IMR-90 (cell line): ENCODE data around the gene PCDH12. TPM values are rescaled to one million over a fixed set of nuclear protein-coding genes. Genes with fewer than 3 reads are reported as not detected.

Experiments
- ATAC-seq: fragments of 200-7000 bp; cut with Tn5 transposase; 2 replicates; pipeline ENCODE4 v1.9.1; 2020; ENCODE audit warnings: low read depth, mild to moderate bottlenecking, moderate library complexity
- BruUV-seq: library from RNA; stranded (reverse); fragments of 400-500 nt; replicated peaks from 2 replicates; lab custom pipeline; 2021; lab: Mats Ljungman, UMichigan
- CTCF ChIA-PET: fragments of 300-600 bp; formaldehyde crosslinking; extraction: SDS; loops from one replicate; lab custom pipeline; 2021; ENCODE audit warnings: antibody characterized with exemption; lab: Yijun Ruan, JAX
- POLR2A ChIA-PET: fragments of 300-600 bp; sonication (Branson Sonifier 250); formaldehyde crosslinking; loops from one replicate; lab custom pipeline; 2022; ENCODE audit warnings: antibody characterized with exemption; ENCODE audit not compliant: unreplicated experiment; lab: Charles Lee
- DNase-seq: peaks from one replicate; pipeline ENCODE4 v3.0.0; 2013
- H2AFZ ChIP-seq: replicated peaks from 2 replicates; pipeline ENCODE3; 2013; ENCODE audit warnings: low read length, mild to moderate bottlenecking; ENCODE audit not compliant: poor library complexity
- H2AK5ac ChIP-seq: 2 replicates; pipeline ENCODE4 v1.6.1; 2013; ENCODE audit warnings: low read depth, low read length, inconsistent platforms
- H2AK9ac ChIP-seq: replicated peaks from 2 replicates; pipeline ENCODE3; 2013; ENCODE audit warnings: mild to moderate bottlenecking, low read depth, low read length, moderate library complexity; ENCODE audit not compliant: poor library complexity
- H2BK120ac ChIP-seq: 2 replicates; pipeline ENCODE4 v1.6.1; 2013; ENCODE audit warnings: low read depth, low read length, inconsistent platforms
- H2BK15ac ChIP-seq: 3 replicates; pipeline ENCODE4 v1.6.1; 2013; ENCODE audit warnings: low read depth, low read length, inconsistent platforms
- H2BK20ac ChIP-seq: 2 replicates; pipeline ENCODE4 v1.6.1; 2013; ENCODE audit warnings: low read depth, mild to moderate bottlenecking, inconsistent platforms, low read length, moderate library complexity
- H2BK5ac ChIP-seq: 2 replicates; pipeline ENCODE4 v1.6.1; 2013; ENCODE audit warnings: mild to moderate bottlenecking, low read depth, low read length, inconsistent platforms; ENCODE audit not compliant: poor library complexity, severe bottlenecking
- H3K14ac ChIP-seq: replicated peaks from 2 replicates; pipeline ENCODE4 v1.6.1; 2013; ENCODE audit warnings: low read depth, low read length, inconsistent platforms
- H3K18ac ChIP-seq: 2 replicates; pipeline ENCODE4 v1.6.1; 2013; ENCODE audit warnings: low read depth, low read length, control low read depth
- H3K23ac ChIP-seq: 2 replicates; pipeline ENCODE4 v1.6.1; 2013; ENCODE audit warnings: low read depth, low read length, inconsistent platforms
- H3K27ac ChIP-seq: 2 replicates; pipeline ENCODE4 v1.5.1; 2013; ENCODE audit warnings: mild to moderate bottlenecking, control low read depth, low read length; ENCODE audit not compliant: insufficient read depth
- H3K27me3 ChIP-seq: 2 replicates; pipeline ENCODE4 v1.6.1; 2013; ENCODE audit warnings: low read length; ENCODE audit not compliant: control insufficient read depth, insufficient read depth
- H3K36me3 ChIP-seq: 2 replicates; pipeline ENCODE4 v1.6.1; 2013; ENCODE audit warnings: low read length, mixed read lengths; ENCODE audit not compliant: control insufficient read depth, insufficient read depth
- H3K4ac ChIP-seq: 2 replicates; pipeline ENCODE4 v1.6.1; 2013; ENCODE audit warnings: low read depth, low read length, inconsistent platforms
- H3K4me1 ChIP-seq: 2 replicates; pipeline ENCODE4 v1.6.1; 2013; ENCODE audit warnings: low read length, mixed read lengths; ENCODE audit not compliant: control insufficient read depth, insufficient read depth
- H3K4me2 ChIP-seq: 2 replicates; pipeline ENCODE4 v1.6.1; 2013; ENCODE audit warnings: low read depth, mild to moderate bottlenecking, control low read depth, low read length, moderate library complexity
- H3K4me3 ChIP-seq: 2 replicates; pipeline ENCODE4 v1.5.1; 2013; ENCODE audit warnings: low read depth, mild to moderate bottlenecking, control low read depth, low read length, moderate library complexity; ENCODE audit not compliant: insufficient read depth
- H3K56ac ChIP-seq: 2 replicates; pipeline ENCODE4 v1.6.1; 2013; ENCODE audit warnings: low read length, inconsistent platforms; ENCODE audit not compliant: insufficient read depth; ENCODE audit errors: extremely low read depth
- H3K79me1 ChIP-seq, 2 experiments: 2 replicates each; pipeline ENCODE4 v1.6.1; 2013; ENCODE audit warnings: low read length in 2 of 2, inconsistent platforms in 1 of 2, low read depth in 1 of 2
- H3K9ac ChIP-seq: 2 replicates; pipeline ENCODE4 v1.6.1; 2013; ENCODE audit warnings: low read depth, low read length, control low read depth
- H3K9me1 ChIP-seq: 2 replicates; pipeline ENCODE4 v1.6.1; 2013; ENCODE audit warnings: low read length, inconsistent platforms; ENCODE audit not compliant: insufficient read depth
- H3K9me3 ChIP-seq: 2 replicates; pipeline ENCODE4 v1.6.1; 2013; ENCODE audit warnings: low read length; ENCODE audit not compliant: control insufficient read depth, insufficient read depth
- H4K20me1 ChIP-seq: 2 replicates; pipeline ENCODE4 v1.6.1; 2013; ENCODE audit warnings: low read length, inconsistent platforms; ENCODE audit not compliant: insufficient read depth
- H4K5ac ChIP-seq: 2 replicates; pipeline ENCODE4 v1.6.1; 2013; ENCODE audit warnings: mild to moderate bottlenecking, low read depth, low read length, control low read depth
- H4K8ac ChIP-seq, 2 experiments: 2 replicates each; pipeline ENCODE4 v1.6.1; 2013; ENCODE audit warnings: low read depth in 2 of 2, low read length in 2 of 2, control low read depth in 1 of 2, inconsistent platforms in 1 of 2
- H4K91ac ChIP-seq: 2 replicates; pipeline ENCODE4 v1.6.1; 2013; ENCODE audit warnings: low read depth, low read length, inconsistent platforms; ENCODE audit not compliant: insufficient read depth
- BHLHE40 ChIP-seq: fragments of 150-350 bp; IDR thresholded peaks from 2 replicates; pipeline ENCODE4 v1.6.1; 2016; ENCODE audit warnings: mild to moderate bottlenecking, low read depth, low read length
- CEBPB ChIP-seq: IDR thresholded peaks from 2 replicates; pipeline ENCODE4 v1.6.1; 2012; ENCODE audit warnings: low read depth, low read length, improper control_type of control experiment
- CHD1 ChIP-seq: IDR thresholded peaks from 2 replicates; pipeline ENCODE4 v1.6.1; 2012; ENCODE audit warnings: low read depth, low read length, improper control_type of control experiment
- CTCF ChIP-seq: conservative IDR thresholded peaks from 2 replicates; pipeline ENCODE4 v1.5.1; 2012; ENCODE audit warnings: mild to moderate bottlenecking, low read depth, low read length, improper control_type of control experiment
- ELK1 ChIP-seq: fragments of 150-350 bp; IDR thresholded peaks from 2 replicates; pipeline ENCODE4 v1.6.1; 2016; ENCODE audit warnings: low read depth, mild to moderate bottlenecking, low read length, moderate library complexity, borderline replicate concordance
- FOS ChIP-seq: fragments of 150-350 bp; IDR thresholded peaks from 2 replicates; pipeline ENCODE4 v1.6.1; 2016; ENCODE audit warnings: low read depth, low read length
- MAFK ChIP-seq: IDR thresholded peaks from 2 replicates; pipeline ENCODE4 v1.6.1; 2012; ENCODE audit warnings: low read depth, low read length, improper control_type of control experiment
- MAZ ChIP-seq: IDR thresholded peaks from 2 replicates; pipeline ENCODE4 v1.6.1; 2012; ENCODE audit warnings: low read depth, mild to moderate bottlenecking, low read length, improper control_type of control experiment, moderate library complexity, borderline replicate concordance
- MXI1 ChIP-seq: IDR thresholded peaks from 2 replicates; pipeline ENCODE4 v1.6.1; 2012; ENCODE audit warnings: low read depth, mild to moderate bottlenecking, low read length, moderate library complexity, borderline replicate concordance
- NFE2L2 ChIP-seq: fragments of 150-350 bp; IDR thresholded peaks from 2 replicates; pipeline ENCODE4 v1.6.1; 2016; ENCODE audit warnings: low read depth, mild to moderate bottlenecking, low read length
- POLR2A ChIP-seq: IDR thresholded peaks from 2 replicates; pipeline ENCODE4 v1.6.1; 2012; ENCODE audit warnings: mild to moderate bottlenecking, low read depth, low read length
- RAD21 ChIP-seq: IDR thresholded peaks from 2 replicates; pipeline ENCODE4 v1.6.1; 2012; ENCODE audit warnings: low read length, improper control_type of control experiment
- RCOR1 ChIP-seq: IDR thresholded peaks from 2 replicates; pipeline ENCODE4 v1.6.1; 2012; ENCODE audit warnings: mild to moderate bottlenecking, low read length, improper control_type of control experiment; ENCODE audit not compliant: insufficient replicate concordance
- RFX5 ChIP-seq: IDR thresholded peaks from 2 replicates; pipeline ENCODE4 v1.8.0; 2012; ENCODE audit warnings: low read depth, mild to moderate bottlenecking, low read length, moderate library complexity
- SMC3 ChIP-seq: fragments of 150-350 bp; IDR thresholded peaks from 2 replicates; pipeline ENCODE4 v1.6.1; 2016; ENCODE audit warnings: low read depth, mild to moderate bottlenecking, antibody characterized with exemption, low read length, moderate library complexity
- USF2 ChIP-seq: fragments of 150-350 bp; IDR thresholded peaks from 2 replicates; pipeline ENCODE4 v1.6.1; 2017; ENCODE audit warnings: mild to moderate bottlenecking, antibody characterized with exemption, low read length, low read depth
- WGBS, 2 experiments: methylation state at CpG; one replicate each; pipeline versions ENCODE4 v1.1.5 to v1.1.7; 2013; ENCODE audit warnings: missing lambda C conversion rate in 2 of 2; ENCODE audit not compliant: insufficient read length in 1 of 2; ENCODE audit errors: extremely low coverage in 2 of 2; 5-methylcytosine and 5-hydroxymethylcytosine counted together
- dilution Hi-C: fragments of 300-500 bp; cut with HindIII; formaldehyde crosslinking; loops from one replicate; pipeline ENCODE4 v1.14.3; 2018; ENCODE audit warnings: low sequenced_read_pairs; ENCODE audit not compliant: unreplicated experiment
- in situ Hi-C: fragments of 300-500 bp; cut with MboI; formaldehyde crosslinking; loops from 3 replicates; pipeline ENCODE4 v1.14.3; 2019; ENCODE audit warnings: low sequenced_read_pairs, inconsistent platforms, mixed read lengths
- intact Hi-C: fragments of 100-400 bp; cut with micrococcal nuclease; formaldehyde crosslinking; loops from 2 replicates; pipeline ENCODE4 v1.10.0; 2022
- polyA plus RNA-seq, 3 experiments: library from polyadenylated mRNA; depleted of rRNA; stranded (reverse); fragments of >200 nt; gene quantifications; 2 replicates each; pipeline ENCODE4 v1.2.3, GENCODE V29; 2012; ENCODE audit warnings: low replicate concordance in 1 of 3
- total RNA-seq: library from RNA; depleted of rRNA; stranded (reverse); fragments of >200 nt; gene quantifications from 2 replicates; pipeline ENCODE4 v1.2.3, GENCODE V29; 2012

Gene PCDH12
- total and polyA plus RNA-seq, 2 of the 4 experiments (the other 2 are of a cell fraction), result 0.02 to 0.18 TPM

GRCh38 chr5:141963701-141964100 lies 5.7 kb upstream of the PCDH12 start:
- DNase-seq (no peak), ATAC-seq (no peak)
- Histone ChIP-seq H3K27me3 (no peaks in the 10 kb centered on the region), H3K27ac (no peak overlapping the region), H2AFZ (no peak overlapping the region), H3K9me3 (no peaks in the 10 kb centered on the region), H3K9ac (no peak overlapping the region), H3K4me3 (no peak overlapping the region), H3K9me1 (0 out of 2 replicates have a peak, but pooled peaks cover 2% of the 10 kb centered on the region), H2BK120ac (no peak overlapping the region), H4K5ac (no peak overlapping the region), H2AK9ac (no peak overlapping the region), H3K4me1 (0 out of 2 replicates have a peak, but pooled peaks cover 3% of the 10 kb centered on the region), H3K14ac (no peak overlapping the region), H4K8ac (no peak overlapping the region), H3K36me3 (no peaks in the 10 kb centered on the region), H3K4me2 (no peak overlapping the region), H4K91ac (no peak overlapping the region), H3K79me1 (no peaks in the 10 kb centered on the region; a peak in 1 of 4 replicates), H2BK15ac (no peak overlapping the region), H3K56ac (no peak overlapping the region), H4K20me1 (no peaks in the 10 kb centered on the region; the same call in 1 of the 2 replicates), H3K23ac (no peak overlapping the region), H2BK20ac (no peak overlapping the region), H2BK5ac (no peak overlapping the region), H3K4ac (no peak overlapping the region), H3K18ac (no peak overlapping the region), H2AK5ac (no peak overlapping the region)
- dilution Hi-C loops, result no loop called here
- intact Hi-C loops, result no loop called here
- TF ChIP-seq RFX5 (no peak), ELK1 (no peak), CEBPB (no peak), BHLHE40 (no peak), NFE2L2 (no peak), USF2 (no peak), FOS (no peak), RCOR1 (no peak), MXI1 (no peak), MAFK (no peak), CTCF (no peak), POLR2A (no peak), RAD21 (no peak), SMC3 (no peak), MAZ (no peak), CHD1 (no peak)
- in situ Hi-C loops, result no loop called here
- CTCF ChIA-PET, result no interaction called here
- BruUV-seq, result no TSS peak
- no CpG with 5 or more reads among the region's 3 CpGs for WGBS, 2 experiments
- POLR2A ChIA-PET, result no interaction called here
